GM19468 (cell line): ENCODE measurements around the gene FRMD1.

Experiments
- ATAC-seq: cut with Tn5 transposase; IDR thresholded peaks from one replicate; pipeline ENCODE4 v1.9.1; 2021; ENCODE audit warnings: mild to moderate bottlenecking, moderate library complexity, moderate number of reproducible peaks; ENCODE audit not compliant: unreplicated experiment; ENCODE audit errors: extremely low read depth

The FRMD1 gene

DNA sequence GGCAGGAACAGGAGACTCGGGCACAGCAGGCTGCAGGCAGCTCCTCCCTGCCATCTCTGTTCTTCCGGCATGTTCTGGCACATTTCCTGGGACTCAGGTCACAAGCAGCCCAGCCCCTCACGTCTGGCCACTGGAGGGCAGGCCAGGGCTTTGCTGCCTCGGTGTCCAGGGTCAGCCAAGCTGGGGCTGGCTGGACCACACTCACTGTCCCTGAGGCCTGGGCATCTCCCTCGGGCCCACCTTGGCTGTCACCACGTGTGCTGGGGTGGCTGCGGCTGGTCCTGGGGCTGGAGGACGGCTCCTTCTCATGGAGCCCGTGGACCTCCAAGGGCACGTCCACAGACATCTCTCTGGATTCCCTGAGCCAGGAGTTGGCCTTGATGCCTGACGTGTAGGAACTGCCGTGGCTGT lies 18.5 kb downstream of the FRMD1 start:
- no peak for ATAC-seq

DNA sequence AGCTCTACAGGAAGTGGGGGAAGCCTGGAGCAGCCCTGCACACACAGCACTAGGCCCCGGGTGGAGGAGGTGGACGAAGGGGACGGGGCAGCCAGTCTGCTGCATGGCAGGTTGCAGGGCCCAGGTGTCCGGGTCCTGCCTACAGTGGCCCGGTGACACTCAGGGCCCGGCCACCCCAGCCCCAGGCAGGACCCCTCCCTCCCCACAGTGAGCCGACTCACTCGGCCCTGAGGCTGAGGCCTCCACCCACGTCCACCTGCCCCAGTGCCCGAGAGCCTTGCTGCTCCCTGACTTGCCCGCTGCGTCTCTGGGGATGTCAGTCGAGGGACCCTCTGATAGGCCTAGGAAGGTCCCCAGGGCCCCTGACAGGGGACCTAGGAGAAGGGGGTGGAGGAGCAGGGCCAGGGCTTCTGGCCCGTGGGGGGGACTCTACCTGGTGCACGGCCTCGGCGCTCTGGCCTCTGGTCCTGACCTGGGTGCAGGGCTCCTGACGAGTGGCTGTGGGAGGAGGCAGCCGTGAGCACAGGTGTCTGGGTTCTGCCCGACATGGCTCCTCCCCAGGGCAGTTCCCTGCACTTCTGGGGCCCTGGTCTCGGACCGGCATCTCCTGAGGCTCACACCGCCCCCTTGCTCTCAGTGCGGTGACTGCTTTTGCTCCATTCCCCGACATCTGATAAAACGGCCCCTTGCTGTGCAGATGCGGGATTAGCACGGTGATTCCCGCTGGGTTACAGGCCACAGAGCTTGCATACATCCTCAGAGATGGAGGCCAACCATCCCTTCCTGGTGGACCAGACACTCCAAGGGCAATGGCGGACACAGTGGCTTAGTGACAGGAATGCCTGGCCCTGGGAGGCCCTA lies 20.1 kb downstream of the FRMD1 start:
- ATAC-seq: no peak

- ATAC-seq: no peak
These were observed 21.2 kb downstream of the FRMD1 start for GRCh38 chr6:168057836-168058235.

DNA sequence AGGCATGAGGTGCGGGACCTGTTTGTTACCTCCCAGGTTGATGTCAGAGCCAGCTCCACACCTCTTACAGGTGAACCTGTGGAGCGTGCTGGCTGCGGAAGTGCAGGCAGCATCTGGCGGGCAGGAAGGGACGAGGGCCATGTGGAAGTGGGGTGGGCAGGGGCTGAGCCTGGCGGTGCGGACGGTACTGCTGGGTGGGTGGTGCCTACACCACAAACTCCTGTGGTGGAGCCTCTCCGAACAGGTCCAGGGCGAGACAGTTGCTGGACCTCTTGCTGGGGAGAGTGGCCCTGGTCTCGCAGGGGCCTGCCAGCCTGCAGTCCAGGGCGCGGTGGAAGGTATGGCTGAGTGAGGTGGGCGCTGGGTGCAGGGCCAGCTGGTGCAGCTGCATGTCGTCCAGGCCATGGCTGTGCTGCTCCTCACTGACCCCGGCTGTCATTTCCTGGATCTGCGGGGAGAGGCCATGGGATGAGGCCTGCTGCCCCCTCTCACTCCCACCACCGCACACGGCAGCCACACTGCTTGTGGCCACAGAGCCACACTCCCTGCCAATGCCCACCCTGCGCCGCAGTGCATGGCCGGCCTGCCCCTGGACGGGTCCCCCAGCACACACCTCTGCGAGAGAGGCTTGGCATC lies 22.0 kb downstream of the FRMD1 start:
- ATAC-seq: no peak

- no peak for ATAC-seq
These were observed 23.1 kb downstream of the FRMD1 start for GRCh38 chr6:168055696-168056489.

DNA sequence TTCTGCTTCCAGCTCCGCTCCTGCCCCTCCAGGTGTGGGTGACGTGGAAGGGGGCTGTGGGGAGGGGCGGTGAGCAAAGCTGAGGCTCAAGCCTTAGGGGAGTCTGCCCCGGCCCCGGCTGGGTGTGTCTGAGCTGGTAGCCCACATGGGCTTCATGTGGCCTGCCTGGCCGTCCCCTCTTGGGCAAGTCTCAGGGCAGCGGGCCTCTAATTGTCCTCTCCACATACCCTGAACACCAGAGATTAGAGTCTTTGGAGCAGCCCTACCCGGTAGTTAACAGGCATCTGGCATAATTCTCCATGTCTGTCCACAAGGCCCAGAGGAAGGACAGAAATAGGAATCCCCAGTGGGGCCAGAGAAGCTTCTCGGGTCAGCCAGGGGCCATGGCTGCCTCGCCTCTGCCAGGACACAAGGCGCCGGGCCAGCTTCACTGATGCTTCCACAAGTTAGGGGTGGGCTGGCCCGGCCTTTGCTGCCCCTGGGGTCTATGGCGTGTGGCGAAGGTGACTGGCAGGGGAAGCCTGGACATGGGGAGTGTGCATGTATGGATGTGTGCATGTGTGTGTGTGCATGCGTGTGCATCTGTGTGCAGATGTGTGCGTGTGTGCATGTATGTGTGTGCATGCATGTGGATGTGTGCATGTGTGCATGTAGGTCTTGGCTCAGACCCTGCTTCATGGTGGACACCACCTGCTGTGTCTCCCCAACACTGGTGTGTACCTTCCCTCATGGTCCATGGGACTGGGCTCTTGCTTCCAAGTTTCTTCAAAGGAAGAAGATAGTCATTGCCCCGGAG lies 24.0 kb downstream of the FRMD1 start:
- no peak for ATAC-seq

GRCh38 chr6:168053957-168054471 lies 25.0 kb downstream of the FRMD1 start:
- ATAC-seq: no peak

GRCh38 chr6:168053086-168053956 lies 25.7 kb downstream of the FRMD1 start:
- ATAC-seq: no peak

DNA sequence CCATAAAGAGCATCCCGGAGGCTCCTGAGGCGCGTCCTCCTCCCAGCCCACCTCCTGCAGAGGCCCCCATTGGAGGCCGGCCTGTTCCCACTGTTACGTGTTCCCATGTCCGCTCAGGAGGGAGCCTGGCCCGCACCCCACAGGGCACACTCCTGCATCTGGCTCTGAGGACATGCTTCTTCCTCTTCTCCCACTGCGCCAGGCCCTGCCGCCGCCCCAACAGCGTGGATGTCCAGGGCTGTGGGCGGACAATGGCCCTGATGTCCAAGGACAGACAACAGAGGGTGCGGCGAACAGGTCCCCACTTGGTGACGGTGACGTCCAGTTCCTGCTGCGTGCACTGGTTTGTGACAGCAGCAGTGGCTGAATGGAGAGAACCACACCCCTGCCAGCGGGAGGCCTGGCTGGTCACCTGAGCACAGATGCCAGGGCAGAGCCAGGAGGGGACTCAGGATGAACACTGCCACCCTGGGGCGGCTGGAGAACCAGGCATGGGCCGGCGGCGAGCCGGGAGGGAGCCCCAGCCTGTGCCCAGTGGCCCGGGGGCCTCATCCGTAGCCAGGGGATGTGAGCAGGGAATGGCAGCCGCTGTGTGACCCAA lies 26.6 kb downstream of the FRMD1 start:
- no peak for ATAC-seq

DNA sequence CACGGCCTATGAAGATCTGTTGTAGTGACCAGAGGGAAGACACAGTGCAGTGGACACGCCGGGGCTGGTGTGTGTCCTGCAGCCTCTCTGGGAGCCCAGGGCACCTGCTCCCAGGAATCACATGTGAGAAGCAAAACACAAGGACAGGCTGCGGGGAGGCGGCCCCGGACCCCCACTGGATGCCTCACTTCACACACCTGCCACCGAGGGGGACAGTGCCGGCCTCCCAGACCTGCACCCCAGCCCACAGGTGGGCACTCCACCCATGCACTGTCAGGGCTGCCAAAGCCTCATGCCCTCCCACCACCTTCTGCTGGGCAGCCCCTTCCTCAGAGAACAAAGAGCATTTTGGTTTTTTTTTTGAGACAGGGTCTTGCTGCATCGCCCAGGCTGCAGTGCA lies 27.4 kb downstream of the FRMD1 start:
- ATAC-seq: no peak

DNA sequence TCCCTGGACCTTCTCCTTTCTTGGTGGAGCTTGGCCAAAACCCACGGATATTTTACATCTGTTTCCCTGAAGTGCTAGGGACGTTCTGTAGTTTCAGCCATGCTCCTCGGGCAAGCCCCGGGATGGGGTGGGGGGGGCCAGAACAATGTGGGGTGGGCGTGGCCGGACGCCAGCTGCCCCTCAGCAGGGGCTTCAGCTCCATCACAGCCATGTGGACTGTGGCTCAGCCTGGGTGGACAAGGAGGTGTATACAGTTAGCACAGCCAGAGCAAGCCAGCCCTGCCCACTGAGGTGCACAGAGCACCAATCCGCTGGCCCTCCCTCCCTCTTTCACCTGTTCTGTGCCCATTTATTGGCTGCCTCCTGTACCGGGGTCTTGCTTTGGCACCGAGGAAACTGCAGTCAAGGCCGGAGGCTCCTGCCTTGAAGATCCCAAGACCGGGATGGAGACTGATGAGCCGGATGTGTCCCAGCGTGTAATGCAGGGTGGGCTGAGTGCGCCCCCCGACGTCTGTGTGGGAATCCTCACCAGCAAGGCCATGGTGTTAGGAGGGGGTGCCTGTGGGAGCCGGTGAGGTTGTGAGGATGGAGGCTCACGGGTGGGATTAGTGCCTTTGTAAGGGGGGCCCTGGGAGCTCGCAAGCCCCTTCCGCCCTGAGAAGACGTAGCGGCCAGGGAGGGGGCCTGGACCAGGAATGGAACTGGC lies 28.0 kb downstream of the FRMD1 start:
- no peak for ATAC-seq

GRCh38 chr6:168050225-168050880 lies 28.7 kb downstream of the FRMD1 start:
- no peak for ATAC-seq

DNA sequence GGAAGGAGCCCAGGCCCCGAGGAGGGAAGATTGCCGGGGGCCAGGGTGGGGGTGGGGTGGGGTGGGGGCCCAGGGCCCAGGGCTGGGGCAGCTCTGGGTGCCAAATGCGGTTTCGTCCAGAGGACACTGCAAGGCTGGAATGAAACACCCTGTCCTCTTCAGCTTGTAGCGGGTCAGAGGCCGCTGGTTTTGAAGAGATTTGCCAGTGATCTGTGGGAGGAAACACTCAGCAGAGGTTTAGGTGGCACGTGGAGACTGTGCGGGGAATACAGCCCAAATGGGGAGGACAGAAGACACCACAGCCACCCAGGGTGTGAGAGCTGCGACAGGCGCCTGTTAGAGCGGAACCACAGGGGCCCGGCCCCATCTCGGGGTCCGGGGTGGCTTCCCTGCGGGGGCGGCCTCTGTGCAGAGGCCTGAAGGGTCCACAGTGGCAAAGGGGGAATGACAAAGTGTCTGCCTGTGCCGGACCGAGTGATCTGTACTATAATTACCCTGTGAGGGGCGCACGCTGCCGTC lies 29.2 kb downstream of the FRMD1 start:
- ATAC-seq: no peak

- no peak for ATAC-seq
These were observed 29.7 kb downstream of the FRMD1 start for GRCh38 chr6:168049277-168049676.

DNA sequence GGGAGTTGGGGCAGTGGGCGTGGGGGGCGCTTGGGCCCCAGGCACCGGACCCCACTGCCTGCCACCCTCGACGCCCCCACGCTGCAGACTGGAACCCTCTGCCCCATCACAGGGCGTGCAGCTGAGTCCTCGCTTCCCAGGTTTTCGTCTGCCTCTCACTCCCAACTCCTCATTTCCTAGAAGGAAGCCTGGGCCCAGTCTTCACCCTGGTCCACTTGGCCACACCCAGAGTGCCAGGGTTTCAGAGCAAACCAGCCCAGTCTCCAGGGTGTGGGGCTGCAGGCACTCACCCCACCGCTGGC lies 30.3 kb downstream of the FRMD1 start:
- ATAC-seq: no peak

DNA sequence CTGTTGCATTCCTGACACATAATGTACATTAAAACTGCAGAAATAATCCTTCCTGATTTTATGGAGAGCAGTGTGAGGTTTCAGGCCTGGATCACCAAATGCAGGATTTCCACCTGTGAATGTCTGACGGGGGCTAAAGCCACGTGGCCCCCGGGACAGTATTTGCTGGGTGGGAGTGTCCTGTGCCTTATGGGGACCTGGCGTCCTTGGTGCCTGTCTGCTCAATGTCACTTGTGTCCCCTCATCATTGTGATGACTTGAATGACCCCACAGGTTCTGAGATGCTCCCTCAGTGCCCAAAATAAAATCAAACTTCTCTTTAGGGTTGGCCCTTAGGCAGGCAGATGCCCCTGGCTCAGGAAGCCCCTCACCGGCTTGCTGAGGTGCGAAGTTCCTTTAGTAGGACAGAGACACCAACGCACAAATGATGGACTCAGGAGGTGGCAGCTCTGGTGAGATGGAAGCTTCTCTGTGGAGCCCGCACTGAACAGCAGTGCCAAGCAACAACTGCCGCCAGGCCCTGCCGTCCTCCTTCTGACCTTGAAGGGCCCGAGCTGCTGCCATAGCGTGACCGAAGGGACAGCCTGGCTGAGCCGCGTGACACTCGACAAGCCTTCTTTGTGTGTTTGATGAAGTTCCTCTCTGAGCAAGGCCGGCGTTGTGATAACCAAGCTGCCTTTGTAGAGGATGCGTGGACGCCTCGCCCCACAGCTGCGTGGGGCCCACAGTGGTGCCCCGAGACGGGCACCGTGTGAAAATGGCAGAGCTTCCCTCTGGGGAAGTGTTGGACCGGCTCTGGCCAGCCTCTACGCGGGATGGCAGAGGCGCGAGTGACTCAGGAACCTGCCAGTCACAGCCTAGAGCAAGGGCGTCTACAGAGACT lies 30.9 kb downstream of the FRMD1 start:
- ATAC-seq: no peak

GRCh38 chr6:168046696-168047095 lies 32.3 kb downstream of the FRMD1 start:
- no peak for ATAC-seq
